Fibroblast of skin of left quadriceps (primary cell): ENCODE results near the gene GPX4.

Source experiments
- DNase-seq, 2 experiments: peaks; one replicate each; pipeline ENCODE4 v3.0.0-alpha.2; 2013; ENCODE audit warnings: low read depth in 2 of 2

GPX4 gene

GRCh38 chr19:1102407-1103131 is 1.2 kb upstream of the GPX4 start:
- DNase-seq: peak; percentile 95

GRCh38 chr19:1103132-1103707 is 574 bp upstream of the GPX4 start:
- DNase-seq: no peak

- no peak for DNase-seq
Measured at GRCh38 chr19:1104311-1105007, 665 bp downstream of the GPX4 start.

- no peak for DNase-seq
Measured at GRCh38 chr19:1105008-1105872, 1.4 kb downstream of the GPX4 start.

GRCh38 chr19:1105873-1106840 is 2.4 kb downstream of the GPX4 start:
- DNase-seq: no peak

GRCh38 chr19:1106841-1107660 is 3.3 kb downstream of the GPX4 start:
- DNase-seq: no peak

GRCh38 chr19:1107661-1108261 is 4.0 kb downstream of the GPX4 start:
- DNase-seq: no peak

- DNase-seq: no peak
Measured at GRCh38 chr19:1108291-1109031, 4.7 kb downstream of the GPX4 start.

GRCh38 chr19:1109032-1109551 is 5.3 kb downstream of the GPX4 start:
- DNase-seq: no peak

GRCh38 chr19:1109697-1110671 is 6.2 kb downstream of the GPX4 start:
- DNase-seq: no peak

- DNase-seq: no peak
Measured at GRCh38 chr19:1110809-1111640, 7.2 kb downstream of the GPX4 start.

GRCh38 chr19:1111641-1112267 is 8.0 kb downstream of the GPX4 start:
- DNase-seq: no peak

- no peak for DNase-seq
Measured at GRCh38 chr19:1112268-1113029, 8.7 kb downstream of the GPX4 start.

- peak; percentile 77 to 78 for DNase-seq
Measured at GRCh38 chr19:1113030-1113985, 9.5 kb downstream of the GPX4 start.
